PC-9 (cell line): ENCODE measurements around the gene ATP1B1.

Source experiments
- CTCF ChIP-seq: fragments of 200-600 bp; sonication (generic); conservative IDR thresholded peaks from 2 replicates; pipeline ENCODE4 v1.6.1; 2017; ENCODE audit warnings: mixed run types, antibody characterized with exemption, mild to moderate bottlenecking, moderate library complexity
- EZH2 ChIP-seq: fragments of 200-600 bp; sonication (generic); IDR thresholded peaks from 2 replicates; pipeline ENCODE4 v1.8.0; 2017; ENCODE audit warnings: antibody characterized with exemption, low read depth

- no peak for TF ChIP-seq CTCF
- no peak for TF ChIP-seq EZH2
Observed at GRCh38 chr1:169094897-169095569, 11.5 kb upstream of the ATP1B1 start.
